GM12801 (cell line): ENCODE measurements around the gene PGM1.

Source experiments
- TF ChIP-seq, protein P1 (sequence below): IDR thresholded peaks from one replicate; pipeline ENCODE4 v1.5.1; 2011; ENCODE audit warnings: control low read depth; ENCODE audit not compliant: insufficient read length; ENCODE audit errors: extremely low read depth

The PGM1 gene

GRCh38 chr1:63642901-63643300 lies 49.7 kb downstream of the PGM1 start:
- TF ChIP-seq, protein P1, sequence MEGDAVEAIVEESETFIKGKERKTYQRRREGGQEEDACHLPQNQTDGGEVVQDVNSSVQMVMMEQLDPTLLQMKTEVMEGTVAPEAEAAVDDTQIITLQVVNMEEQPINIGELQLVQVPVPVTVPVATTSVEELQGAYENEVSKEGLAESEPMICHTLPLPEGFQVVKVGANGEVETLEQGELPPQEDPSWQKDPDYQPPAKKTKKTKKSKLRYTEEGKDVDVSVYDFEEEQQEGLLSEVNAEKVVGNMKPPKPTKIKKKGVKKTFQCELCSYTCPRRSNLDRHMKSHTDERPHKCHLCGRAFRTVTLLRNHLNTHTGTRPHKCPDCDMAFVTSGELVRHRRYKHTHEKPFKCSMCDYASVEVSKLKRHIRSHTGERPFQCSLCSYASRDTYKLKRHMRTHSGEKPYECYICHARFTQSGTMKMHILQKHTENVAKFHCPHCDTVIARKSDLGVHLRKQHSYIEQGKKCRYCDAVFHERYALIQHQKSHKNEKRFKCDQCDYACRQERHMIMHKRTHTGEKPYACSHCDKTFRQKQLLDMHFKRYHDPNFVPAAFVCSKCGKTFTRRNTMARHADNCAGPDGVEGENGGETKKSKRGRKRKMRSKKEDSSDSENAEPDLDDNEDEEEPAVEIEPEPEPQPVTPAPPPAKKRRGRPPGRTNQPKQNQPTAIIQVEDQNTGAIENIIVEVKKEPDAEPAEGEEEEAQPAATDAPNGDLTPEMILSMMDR: no peak

GRCh38 chr1:63643517-63643916 lies 50.3 kb downstream of the PGM1 start:
- TF ChIP-seq, protein P1: no peak

- TF ChIP-seq, protein P1: no peak
These were observed 50.7 kb downstream of the PGM1 start for GRCh38 chr1:63643926-63644325.

GRCh38 chr1:63645317-63645716 lies 52.1 kb downstream of the PGM1 start:
- TF ChIP-seq, protein P1: no peak

GRCh38 chr1:63648689-63649088 lies 55.5 kb downstream of the PGM1 start:
- TF ChIP-seq, protein P1: no peak

- TF ChIP-seq, protein P1: no peak
These were observed 58.0 kb downstream of the PGM1 start for GRCh38 chr1:63651161-63651701.

- TF ChIP-seq, protein P1: no peak
These were observed 60.8 kb downstream of the PGM1 start for GRCh38 chr1:63653976-63654375.
